NK-92 (cell line): ENCODE measurements around the gene PAX3.

ENCODE experiments used
- DNase-seq: peaks from one replicate; lab custom pipeline; 2025; ENCODE audit not compliant: unreplicated experiment; lab: John Stamatoyannopoulos, UW

The PAX3 gene

DNA sequence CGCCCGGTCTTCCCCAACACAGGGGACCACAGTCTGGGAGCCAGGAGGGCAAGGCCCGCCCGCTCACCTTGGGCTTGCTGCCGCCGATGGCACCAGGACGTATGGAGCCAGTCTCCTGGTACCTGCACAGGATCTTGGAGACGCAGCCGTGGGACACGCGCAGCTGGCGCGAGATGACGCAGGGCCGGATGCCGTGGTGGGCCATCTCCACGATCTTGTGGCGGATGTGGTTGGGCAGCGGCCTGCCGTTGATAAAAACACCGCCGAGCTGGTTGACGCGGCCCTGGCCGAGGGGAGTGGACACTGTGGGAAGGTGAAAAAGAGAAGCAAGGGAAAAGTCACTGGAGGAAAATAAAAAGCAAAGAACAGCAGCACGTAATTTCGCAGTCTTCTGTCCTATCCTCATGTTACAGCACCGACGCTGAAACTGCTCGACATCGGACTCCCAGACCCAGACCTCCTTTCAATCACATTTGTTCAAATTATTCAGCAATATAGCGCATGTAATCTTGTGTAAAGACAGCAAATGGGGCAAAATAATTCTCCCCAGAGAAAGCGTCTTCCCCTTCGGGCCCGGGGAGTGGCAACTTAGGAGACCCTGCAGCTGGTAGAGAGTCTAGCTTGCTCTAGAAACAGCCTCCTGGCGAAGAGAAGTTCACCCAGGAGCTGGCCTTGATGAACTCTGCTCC is 1.7 kb downstream of the PAX3 start:
- no peak for DNase-seq

DNA sequence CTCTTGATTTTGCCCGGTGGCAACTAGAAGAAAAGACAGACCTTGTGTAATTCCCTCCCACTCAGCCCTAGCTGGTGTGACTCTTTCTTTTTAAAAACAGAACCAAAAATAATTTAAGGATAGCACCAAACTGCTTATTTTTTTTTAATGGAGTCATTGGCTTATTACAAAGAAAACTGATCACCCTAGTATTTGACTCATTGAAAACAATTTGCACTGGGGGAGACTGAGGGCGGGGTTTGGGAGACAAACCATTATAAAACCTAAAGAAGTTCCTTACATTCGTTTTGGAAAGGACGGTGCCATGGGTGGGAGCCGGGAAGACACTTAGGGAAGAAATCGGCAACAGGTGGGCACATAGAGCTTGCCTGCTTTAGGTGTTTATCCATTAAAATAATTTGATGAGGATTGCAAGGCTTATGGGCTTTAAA is 2.5 kb downstream of the PAX3 start:
- no peak for DNase-seq

DNA sequence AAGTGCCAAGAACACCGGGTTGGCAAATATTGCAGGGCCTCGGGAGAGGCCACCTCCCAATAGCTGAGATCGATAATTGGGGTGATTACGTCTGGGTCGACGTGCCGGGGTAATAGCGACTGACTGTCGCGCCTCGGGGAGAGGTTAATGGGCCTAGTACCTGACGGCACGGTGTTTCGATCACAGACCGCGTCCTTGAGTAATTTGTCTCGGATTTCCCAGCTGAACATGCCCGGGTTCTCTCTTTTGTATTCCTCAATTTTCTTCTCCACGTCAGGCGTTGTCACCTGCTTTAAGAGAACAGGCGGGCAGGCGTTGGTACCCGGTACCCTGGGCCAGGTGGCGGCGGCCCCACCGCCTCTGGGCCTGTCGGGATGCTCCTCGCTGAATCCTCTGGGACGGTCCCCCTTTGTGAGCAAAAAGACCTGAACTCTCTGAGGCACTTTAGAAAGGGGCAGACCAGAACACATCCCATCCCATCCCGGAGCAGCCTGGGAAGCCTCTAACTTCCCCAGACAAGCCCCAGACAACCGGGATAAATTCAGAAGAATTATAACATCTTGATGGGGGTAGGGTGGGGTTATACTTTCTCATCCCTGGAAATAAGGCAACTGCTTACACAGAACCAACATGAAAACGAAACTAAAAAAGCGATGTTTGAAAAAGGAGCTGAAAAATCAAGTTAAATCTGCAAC is 3.3 kb downstream of the PAX3 start:
- DNase-seq: no peak

DNA sequence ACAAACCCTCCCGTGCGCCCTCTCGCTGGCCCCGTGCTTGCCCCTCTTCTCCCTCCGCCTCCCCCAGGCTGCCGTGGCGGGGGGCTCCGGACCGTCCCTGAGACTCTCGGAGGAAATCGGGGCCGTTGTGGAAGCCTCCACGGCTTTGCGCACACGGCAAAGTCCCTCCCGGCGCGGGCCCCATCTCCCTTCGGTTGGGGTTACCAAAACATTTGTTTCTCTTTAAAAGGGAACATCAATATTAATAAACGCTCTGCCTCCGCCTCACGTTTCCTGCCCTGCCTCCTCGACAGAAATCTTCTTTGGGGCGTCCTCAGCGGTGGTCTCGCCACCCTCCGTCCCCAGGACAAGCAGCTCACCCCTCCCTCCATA is 3.8 kb downstream of the PAX3 start:
- no peak for DNase-seq

DNA sequence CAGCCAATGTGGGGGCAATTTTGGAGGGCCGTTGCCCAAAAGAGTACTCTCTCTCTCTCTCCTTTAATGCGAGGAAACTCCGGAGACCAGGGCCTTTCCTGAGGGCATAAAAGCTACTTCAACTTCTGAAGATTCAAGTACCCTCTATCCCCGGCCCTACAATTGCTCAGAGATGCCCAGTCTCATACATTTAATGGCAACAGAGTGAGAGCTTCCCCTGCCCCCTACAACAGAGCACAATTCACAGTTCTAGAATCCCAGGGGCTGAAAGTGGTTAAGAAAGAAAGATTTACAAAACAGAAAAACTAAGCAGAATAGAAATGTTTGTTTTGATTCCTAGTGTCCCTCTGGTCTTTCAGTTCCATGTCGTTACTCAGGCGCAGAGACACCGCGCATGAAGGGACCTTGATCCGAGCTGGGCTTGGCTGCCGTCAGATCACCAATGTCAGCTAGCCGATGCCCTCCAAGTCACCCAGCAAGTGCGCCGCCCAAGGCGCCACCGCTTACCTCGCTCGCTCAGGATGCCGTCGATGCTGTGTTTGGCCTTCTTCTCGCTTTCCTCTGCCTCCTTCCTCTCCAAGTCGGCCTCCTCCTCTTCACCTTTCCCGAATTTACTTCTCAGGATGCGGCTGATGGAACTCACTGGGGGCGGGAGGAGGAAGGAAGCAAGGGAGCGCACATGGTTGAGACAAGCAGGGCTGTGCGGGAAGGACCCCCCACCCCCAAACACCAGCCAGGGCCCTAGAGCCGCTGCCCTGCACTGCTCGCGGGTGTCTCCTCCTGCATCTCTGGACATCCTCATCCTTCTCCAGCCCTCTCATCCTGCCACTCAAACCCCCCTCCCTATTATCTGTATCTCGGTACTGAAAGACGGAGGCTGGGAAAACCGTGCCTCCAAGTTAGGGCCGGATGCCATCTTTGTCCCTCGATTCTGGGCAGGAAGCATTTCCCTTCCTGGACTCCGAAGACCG is 4.9 kb downstream of the PAX3 start:
- no peak for DNase-seq

DNA sequence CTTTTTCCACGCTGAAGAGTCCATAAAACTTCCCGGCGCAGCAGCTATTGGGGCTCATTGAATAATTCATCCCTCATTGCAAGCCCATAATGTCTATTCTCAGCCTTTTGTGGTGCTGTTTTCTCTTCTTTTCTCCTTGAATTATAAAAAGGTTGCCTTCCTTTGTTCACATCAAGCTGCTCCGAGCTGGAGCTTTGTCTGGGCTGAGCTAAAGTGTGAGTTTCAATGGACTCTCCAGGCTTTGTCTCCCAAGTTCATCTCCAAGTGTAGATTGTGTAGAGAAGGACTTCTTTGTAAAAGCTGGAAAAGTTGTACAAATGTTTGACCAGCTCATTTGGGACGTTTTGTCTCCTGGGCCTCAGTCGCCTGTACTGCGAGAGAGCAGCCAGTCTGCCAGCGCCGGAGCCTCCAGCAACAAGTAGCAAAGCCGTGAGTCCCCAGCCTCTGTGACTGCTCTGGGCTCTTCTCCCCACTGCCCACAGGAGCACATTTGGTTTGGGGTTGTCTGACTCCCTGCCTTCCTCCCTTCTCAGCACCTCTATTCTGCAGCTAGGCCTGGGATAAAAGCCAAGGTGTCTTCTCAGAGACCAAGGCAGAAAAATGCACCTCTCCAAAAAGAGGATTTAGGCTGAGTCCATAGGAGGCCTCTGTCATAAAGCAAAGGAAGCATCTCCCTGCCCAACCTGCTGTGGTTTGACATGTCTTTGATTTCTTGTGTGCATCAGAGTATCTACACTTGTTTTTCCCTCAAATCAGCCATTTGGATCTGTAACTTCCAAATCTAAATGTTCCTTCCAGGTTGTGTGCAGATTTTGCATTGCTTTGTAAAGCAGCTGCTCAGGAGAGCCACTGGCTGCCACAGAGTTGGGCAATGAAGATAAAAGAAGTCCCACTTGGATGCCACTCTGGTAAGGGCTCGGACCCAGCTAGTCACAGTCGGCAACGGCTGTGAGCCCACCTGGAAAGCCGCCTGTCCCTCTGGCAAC is 6.4 kb downstream of the PAX3 start:
- DNase-seq: no peak

DNA sequence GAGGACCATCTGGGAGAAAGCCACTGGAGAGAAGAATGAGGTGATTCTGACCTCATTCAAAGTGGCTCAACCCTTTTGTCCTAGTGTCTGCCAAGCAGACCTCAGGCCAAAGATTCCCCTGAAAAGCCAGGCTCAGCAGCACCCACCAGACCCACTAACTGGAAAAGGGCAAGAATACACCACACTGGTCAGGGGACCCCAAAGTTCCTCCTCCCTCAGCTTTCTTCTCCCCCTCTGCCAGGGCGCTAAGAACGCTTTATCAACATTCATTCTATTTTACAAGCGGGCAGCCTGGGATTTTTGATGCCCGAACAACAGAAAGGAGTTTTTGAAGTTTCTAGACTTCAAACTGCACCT is 7.3 kb downstream of the PAX3 start:
- DNase-seq: no peak

DNA sequence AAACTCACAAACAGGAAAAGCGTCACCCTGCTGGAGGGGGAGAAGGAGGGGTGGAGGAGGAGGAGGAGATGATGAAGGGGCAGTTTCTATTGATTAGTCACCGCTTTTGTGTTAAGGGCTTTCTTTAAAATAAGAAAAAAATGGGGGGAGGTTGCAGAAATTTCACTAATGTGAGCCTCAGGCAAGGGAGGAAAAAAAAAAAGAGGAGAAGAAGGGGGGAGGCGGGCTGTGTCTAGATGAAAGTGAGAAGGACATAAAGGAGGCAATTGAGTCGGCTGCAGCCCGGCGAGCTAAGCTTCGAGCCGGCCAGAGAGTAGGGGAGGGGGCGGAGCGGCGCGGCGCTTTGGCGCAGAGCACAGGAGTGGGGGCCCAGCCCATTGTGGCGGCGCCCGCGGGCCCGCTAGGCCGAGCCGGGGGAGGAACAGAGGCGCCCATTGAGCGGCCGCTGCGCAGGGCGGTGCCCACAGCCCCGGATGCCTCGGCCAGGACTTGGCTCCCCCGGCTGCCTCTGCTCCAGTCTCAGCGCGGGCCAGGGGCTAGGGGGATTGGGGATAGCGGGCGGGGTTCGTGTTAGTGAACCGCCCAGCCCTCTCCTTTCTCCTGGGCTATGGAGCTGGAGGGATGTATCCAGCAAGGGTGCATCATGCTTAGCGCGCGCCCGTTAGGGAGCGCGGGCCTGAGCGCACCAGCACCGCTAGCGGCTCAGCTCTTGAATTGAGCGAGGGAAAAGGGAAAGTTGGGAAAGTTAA is 7.9 kb downstream of the PAX3 start:
- no peak for DNase-seq

DNA sequence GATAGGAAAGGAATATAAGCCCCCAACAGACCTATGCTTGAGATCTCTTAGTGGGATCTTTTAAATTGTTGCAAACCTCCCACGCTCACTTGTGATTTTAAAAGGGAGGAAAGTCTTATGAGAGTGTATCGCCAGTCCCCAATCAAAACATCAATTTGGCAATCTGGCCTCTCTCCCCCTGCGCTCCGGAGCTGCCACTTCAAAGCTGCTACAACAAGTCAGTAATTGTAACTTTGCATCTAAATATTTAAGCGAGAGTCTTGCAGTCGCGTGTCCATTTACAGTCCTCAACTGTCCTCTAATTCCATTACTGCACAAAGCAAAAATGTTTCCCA is 8.4 kb downstream of the PAX3 start:
- DNase-seq: no peak

DNA sequence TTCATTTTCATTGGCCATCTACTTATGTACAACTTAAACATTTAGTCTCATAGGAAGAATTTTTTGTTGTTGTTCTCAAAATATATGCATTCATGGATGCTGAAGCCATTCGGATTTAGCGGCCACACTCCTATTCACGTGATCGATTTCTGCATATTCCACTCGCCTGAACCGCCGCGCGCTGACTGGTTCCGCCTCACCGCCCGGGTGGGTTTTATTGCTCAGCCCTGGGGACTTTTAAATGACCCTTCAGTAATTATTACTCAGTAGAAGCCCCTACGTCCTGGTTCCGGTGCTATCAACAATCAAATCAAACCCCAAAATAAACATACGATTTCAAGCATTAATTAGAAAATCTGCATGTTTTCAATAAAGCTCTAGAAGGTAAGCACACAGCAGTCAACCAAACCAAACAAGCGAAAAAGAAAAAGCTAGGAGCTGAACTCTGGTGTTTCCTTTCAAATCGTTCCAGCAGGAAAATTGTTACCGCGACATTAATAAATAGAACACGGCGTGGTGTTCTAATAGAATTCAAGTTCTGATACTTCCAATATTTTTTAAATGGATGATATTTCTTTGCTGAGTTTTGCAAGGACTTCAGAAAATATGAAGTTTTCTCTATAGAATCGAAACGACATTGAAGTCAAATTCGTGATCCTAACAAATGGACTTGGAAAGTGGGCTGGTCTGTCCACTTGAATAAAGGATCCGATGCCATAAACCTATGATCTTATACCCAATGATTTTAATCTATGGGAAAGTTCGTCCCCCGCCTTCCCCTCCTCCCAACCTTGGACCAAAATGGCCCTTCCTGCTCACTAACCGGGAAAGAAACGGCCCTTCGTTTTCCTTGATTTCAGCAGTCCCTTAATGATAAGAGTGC is 9.3 kb downstream of the PAX3 start:
- DNase-seq: no peak

DNA sequence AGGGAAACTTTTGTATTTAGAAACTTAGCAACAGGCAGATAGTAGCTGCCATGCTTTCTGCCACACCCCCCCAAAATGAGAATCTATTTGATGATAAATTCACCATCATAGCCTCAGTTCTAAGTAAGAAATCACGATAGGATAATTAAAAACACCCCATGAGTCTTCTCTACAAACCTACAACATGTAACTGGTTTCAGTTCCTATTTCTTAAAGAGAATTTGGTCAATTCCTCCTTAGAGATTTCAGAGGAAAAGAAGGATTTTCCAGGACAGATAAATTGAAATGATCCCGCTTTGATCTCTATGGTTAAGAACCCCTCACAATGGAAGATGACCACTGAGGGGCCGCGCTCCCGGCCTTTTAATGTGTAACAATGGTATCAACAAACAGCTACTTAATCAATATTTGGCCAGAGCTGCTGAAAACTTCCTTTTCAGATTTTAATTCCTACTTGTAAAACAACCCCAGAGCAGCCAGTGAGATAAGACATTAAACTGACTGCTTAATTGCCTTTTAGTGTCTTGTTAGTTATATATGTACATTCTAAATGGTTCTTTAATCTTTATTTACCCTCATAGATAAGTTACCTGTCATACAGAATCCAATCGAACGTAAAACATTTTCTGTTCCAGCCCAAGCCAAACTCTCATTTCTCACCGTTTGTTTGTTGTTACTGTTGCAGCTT is 10.1 kb downstream of the PAX3 start:
- no peak for DNase-seq

DNA sequence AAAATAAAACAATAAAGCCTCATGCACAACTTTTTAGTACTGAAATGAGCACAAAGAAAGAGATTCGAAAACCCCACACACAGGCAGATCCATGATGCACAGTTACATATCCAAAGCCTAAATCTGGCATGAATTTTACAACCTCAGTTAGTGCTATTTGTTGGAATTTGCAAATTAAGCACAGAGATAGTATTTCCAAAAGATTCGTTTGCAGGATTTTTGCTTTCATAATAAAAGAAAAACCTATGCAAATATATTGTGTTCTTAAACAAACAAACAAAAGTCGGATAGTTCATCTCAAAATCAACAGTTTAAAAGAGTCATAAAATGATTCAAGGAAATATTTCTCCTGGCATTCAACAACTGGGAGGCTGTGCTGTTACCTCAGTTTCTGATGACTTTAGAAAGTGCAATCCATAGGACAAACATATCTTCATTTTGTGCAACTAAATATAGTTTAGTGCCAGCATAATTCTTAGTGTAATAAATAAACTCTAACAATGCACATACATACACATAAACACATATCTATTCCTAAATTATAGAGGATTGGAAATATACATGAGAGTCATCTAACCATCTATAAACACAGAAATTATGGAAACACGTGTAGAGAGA is 10.8 kb downstream of the PAX3 start:
- no peak for DNase-seq

DNA sequence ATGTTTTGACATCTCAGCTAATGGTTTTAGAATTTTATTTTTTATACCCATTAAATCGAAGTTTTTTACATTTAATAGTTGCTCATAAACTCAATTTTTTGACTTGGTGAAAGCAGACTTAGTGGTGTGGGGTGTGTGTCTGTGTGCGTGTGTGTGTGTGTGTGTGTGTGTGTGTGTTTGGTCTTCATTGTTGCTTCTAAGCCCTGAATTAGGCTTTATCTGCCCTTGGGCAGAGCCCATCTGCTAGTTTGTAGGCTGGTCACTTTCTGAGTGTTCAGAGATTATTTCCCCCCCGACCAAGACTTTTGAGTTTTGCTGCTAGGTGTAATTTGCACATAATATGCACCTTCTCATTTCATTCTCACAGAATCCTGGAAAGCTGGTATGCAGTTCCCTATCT is 14.3 kb downstream of the PAX3 start:
- DNase-seq: no peak

DNA sequence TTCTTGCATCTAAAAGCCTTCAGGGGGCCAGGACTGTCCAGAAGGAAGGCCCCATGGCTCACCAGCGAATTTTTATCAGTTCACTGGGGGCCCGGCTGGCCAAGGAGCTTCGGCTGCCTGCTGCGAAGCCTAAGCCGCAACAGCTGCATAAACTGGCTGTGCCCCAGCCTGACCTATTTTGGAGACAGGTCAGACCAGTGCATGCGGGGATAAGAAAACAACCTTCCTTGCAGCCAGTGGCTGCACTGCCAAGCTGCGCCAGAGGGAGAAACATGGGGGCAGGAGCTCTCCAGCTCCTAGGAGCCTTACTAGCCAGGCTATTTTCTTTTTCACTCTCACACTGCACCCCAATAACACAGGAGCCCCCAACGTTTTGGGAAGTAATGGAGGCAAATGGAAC is 15.2 kb downstream of the PAX3 start:
- no peak for DNase-seq

DNA sequence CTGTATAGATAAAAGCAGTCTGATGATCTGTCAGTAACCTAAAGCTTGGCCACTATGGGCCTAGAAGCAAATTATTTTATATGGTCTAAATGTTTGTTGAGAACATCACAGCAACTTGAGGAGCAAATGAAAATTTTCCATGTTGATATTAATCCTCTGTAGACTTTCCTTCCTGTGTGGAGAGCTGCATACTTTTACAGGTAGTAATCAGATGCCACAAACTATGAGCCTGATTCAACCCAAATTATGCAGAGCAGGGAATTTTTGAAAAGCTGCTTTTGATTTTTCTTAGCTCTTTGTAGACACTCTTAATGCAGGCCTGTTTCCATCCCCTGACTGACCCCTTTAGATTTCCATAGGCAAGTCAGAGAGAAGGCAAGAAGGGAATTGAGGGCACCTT is 17.3 kb downstream of the PAX3 start:
- DNase-seq: no peak

DNA sequence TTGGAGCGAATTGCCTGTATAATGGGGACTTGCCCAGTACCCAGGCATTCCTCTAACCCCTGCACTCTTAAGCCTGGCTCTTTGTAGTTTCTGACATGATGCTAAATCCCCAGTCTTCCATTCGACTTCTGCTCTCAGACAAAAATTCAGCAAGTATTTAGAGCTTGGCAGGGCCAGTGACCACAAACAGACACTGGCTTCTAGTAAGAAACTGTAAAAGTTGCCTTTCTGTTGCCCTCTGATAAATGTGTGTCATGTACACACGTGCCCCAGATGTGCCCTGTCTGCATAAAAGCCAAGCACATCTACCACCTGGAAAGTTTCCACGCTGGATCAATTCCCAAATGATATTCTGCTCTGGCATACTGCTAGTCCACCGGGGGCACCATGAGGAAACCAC is 18.0 kb downstream of the PAX3 start:
- no peak for DNase-seq

DNA sequence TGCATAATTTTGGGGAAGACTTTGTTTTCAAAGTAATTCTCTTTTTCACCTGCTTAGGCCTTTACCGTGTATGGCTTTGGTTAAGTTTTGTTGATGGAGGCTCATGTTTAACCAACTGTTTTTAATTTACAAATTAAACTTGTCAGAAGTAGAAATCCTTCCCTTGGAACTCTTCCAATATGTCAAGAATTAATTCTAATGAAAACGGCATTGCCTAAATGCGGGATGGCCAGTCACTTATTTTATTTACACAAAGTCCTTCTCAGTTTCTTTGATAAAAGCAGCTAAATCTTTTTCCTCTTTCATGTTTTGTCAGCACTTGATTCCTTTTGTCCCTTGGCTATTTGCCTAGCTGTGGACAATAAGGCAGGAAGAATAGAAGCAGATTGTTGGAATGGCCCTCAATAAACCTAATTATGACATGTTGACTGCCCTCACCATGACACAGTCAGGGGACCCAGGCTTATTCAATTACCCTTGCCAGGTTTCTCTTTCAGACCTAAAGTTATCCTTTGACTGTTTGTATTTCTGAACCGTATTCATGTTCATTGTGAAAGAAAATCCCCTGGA is 26.3 kb downstream of the PAX3 start:
- DNase-seq: no peak

DNA sequence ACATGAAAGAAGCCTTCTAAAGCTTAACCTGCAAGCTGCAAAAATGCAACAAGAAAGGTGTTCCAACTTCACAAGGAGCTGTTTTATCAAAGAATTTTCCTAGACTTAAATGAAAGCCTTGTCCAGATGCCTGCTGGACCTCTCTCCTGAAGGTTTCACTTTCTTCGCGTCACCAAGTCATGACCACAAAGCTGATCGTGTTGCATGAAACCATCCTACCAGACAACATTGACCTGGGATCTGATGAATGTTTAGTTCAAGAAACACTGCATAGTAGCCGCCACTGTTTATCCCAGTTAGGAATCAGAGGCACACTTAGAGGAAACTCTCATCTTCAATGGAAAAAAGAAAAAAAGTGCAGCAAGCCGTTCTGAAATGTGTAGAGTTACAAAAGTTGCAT is 26.9 kb downstream of the PAX3 start:
- no peak for DNase-seq
